GM21360 (cell line): ENCODE measurements around the gene EMC9.

ENCODE experiments used
- ATAC-seq: cut with Tn5 transposase; IDR thresholded peaks from one replicate; pipeline ENCODE4 v1.9.1; 2021; ENCODE audit warnings: mild to moderate bottlenecking, moderate library complexity; ENCODE audit not compliant: unreplicated experiment

Gene EMC9

DNA sequence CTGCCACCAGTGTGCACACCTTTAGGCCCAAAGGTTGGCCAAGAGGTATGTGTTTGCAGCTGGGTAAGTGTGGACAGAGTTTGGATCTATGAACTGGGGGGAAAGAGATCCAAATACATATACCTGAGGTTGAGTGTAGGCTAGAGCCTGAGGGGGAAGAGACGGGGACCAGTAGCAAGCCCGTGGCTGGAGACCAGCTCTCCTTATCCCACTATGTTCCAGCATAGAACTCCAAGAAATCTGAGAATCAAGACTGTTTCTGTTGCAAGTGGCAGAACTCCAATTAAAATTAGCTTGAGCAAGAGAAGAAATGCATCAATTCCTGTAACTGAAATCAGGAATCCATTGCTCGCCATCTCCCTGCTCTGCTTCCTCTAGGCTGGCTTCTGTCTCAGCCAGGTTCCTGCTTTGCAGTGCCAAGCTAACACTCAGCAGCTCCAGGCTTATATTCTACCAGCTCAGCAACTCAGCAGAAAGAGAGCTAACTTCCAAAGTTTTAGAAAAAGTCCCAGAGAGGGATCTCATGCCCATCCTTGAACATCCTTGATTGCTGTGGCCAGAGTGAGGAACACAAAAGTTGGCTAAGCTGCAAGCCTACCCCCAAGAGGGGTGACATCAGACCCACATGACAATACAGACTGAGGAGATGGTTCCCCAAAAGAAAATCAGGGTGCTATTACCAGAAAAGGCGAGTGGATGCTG is 48.7 kb downstream of the EMC9 start:
- ATAC-seq: no peak

DNA sequence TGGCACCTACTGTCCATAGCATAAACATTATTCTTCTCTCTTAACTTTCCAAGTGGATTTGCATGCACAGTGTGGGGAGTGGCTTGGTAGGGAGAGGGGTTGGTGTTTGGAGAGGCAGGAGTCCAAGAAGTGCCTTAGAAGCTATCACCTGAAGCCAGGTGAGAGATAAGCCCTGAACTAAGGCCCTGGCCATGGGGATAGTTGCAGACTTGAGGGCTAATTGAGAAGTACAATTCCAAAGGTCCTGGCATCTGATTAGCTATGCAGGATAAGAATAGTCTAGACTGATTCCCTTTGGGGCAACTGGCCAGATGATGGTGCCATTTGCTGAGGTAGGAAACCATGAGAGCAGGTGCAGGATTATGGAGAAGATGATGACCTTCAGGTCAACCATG is 49.3 kb downstream of the EMC9 start:
- no peak for ATAC-seq

DNA sequence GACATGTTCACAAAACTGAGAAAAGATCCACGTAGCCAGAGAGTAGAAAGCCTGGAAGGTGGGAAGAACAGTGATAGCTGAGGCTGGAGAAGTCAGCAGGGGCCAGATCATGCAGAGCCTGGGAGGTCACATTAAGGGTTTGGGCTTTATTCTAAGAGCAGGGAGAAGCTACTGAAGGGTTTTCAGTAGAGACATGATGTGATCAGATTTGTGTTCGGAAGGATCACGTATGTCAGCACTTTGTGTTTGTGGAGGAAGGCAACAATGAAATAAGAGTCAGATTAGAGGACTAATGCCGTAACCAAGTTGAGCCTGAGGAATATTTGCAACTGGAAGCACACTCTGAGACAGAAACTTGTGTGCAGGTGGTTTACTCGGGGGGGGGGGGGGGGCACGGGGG is 51.5 kb downstream of the EMC9 start:
- ATAC-seq: no peak
